ENCODE measurements around the gene TPCN2.

GRCh38 chr11:69174841-69175240 is 126.1 kb downstream of the TPCN2 start:
- TF ChIP-seq CTCF (IDR thresholded peaks at IDR 0.05 in 2 of 3, conservative IDR thresholded peaks at IDR 0.05 in 1 of 3; ENCODE audit: borderline replicate concordance in 1 of 3, insufficient read depth in 1 of 3, low read depth in 2 of 3, low read length in 2 of 3), result no peak
- TF ChIP-seq EZH2 (IDR thresholded peaks at IDR 0.05), result no peak
- no peak for TF ChIP-seq ZBTB33 (IDR thresholded peaks at IDR 0.05; ENCODE audit: extremely low read depth, insufficient replicate concordance, low read length)
- TF ChIP-seq POLR2A (IDR thresholded peaks at IDR 0.05; ENCODE audit: borderline replicate concordance, extremely low read depth, insufficient read depth, insufficient read length), result no peak
- TF ChIP-seq TCF7L2 (IDR thresholded peaks at IDR 0.05; ENCODE audit: borderline replicate concordance, extremely low read depth, insufficient read depth, insufficient read length), result no peak
- no peak for TF ChIP-seq REST (IDR thresholded peaks at IDR 0.05; ENCODE audit: low read depth)
- no peak for TF ChIP-seq MAX (IDR thresholded peaks at IDR 0.05)
- TF ChIP-seq RAD21 (IDR thresholded peaks at IDR 0.05; ENCODE audit: low read depth), result no peak
- TF ChIP-seq ELF1 (IDR thresholded peaks at IDR 0.05; ENCODE audit: borderline replicate concordance, low read depth), result no peak
- TF ChIP-seq YY1 (IDR thresholded peaks at IDR 0.05; ENCODE audit: extremely low read depth, insufficient replicate concordance, low read depth, low read length), result no peak
- TF ChIP-seq ATF3 (IDR thresholded peaks at IDR 0.05), result no peak
- TF ChIP-seq EGR1 (IDR thresholded peaks at IDR 0.05; ENCODE audit: low read depth), result no peak
- no peak for TF ChIP-seq JUND (IDR thresholded peaks at IDR 0.05)
